GM23338 (cell line): ENCODE measurements around the gene PCNX3.

ENCODE experiments used
- CTCF ChIP-seq, 2 experiments: fragments of 200-600 bp in 1 of 2; sonication (generic) in 1 of 2; conservative IDR thresholded peaks; 2 replicates each; pipeline versions ENCODE4 v1.5.1 to v1.6.1; 2016 to 2017; ENCODE audit warnings: antibody characterized with exemption in 2 of 2, low read depth in 2 of 2, mild to moderate bottlenecking in 2 of 2, moderate library complexity in 1 of 2
- ETS1 ChIP-seq: IDR thresholded peaks from 2 replicates; pipeline ENCODE4 v1.6.1; 2016; ENCODE audit warnings: antibody characterized with exemption
- EZH2 ChIP-seq: fragments of 200-600 bp; sonication (generic); IDR thresholded peaks from one replicate; pipeline ENCODE4 v1.8.0; 2017; ENCODE audit warnings: antibody characterized with exemption, mild to moderate bottlenecking, low read depth; ENCODE audit not compliant: unreplicated experiment
- EZH2phosphoT487 ChIP-seq: fragments of 200-600 bp; sonication (generic); IDR thresholded peaks from one replicate; pipeline ENCODE4 v1.8.1; 2018; ENCODE audit warnings: antibody characterized with exemption; ENCODE audit not compliant: unreplicated experiment
- JUNB ChIP-seq: IDR thresholded peaks from one replicate; pipeline ENCODE4 v1.6.1; 2016; ENCODE audit warnings: antibody characterized with exemption; ENCODE audit not compliant: unreplicated experiment
- POLR2AphosphoS5 ChIP-seq: IDR thresholded peaks from 2 replicates; pipeline ENCODE4 v1.6.1; 2016; ENCODE audit warnings: antibody characterized with exemption, low read depth
- REST ChIP-seq: IDR thresholded peaks from one replicate; pipeline ENCODE4 v1.6.1; 2018; ENCODE audit warnings: antibody characterized with exemption; ENCODE audit not compliant: unreplicated experiment
- STAT1 ChIP-seq: IDR thresholded peaks from one replicate; pipeline ENCODE4 v1.6.1; 2016; ENCODE audit warnings: antibody characterized with exemption; ENCODE audit not compliant: unreplicated experiment
- ZNF331 ChIP-seq: fragments of 250-450 bp; sonication (Bioruptor Pico); IDR thresholded peaks from 2 replicates; pipeline ENCODE4 v1.5.0; 2020; ENCODE audit warnings: low read depth, mild to moderate bottlenecking, moderate library complexity
- ZNF462 ChIP-seq: fragments of 250-450 bp; sonication (Bioruptor Pico); IDR thresholded peaks from 2 replicates; pipeline ENCODE4 v1.5.0; 2020; ENCODE audit warnings: mild to moderate bottlenecking, moderate library complexity

GRCh38 chr11:65617136-65617850, 1.7 kb downstream of the PCNX3 start:
- TF ChIP-seq EZH2phosphoT487 (no peak), CTCF (conservative IDR thresholded peaks at IDR 0.05; ENCODE audit: low read depth in 2 of 2) (no peak), REST (no peak), POLR2AphosphoS5 (no peak), JUNB (no peak), ZNF331 (no peak), STAT1 (no peak), EZH2 (no peak), ETS1 (no peak), ZNF462 (CRISPR knock-in tag) (no peak)
